ENCODE data around the gene MPPED2.
"Not testable (repeated sequence)": the region's sequence is repeated elsewhere in the genome, so short reads cannot be mapped to it uniquely, and the experiment has no call there.

MPPED2 gene

GRCh38 chr11:30573951-30574350, 12.2 kb downstream of the MPPED2 start:
- no peak for DNase-seq

- no peak for DNase-seq
These were observed 17.2 kb downstream of the MPPED2 start for GRCh38 chr11:30568931-30569330.

- DNase-seq: no peak
These were observed 18.5 kb downstream of the MPPED2 start for GRCh38 chr11:30567644-30568043.

- DNase-seq: peak; percentile 54
These were observed 19.0 kb downstream of the MPPED2 start for GRCh38 chr11:30567120-30567519.

GRCh38 chr11:30566482-30566881, 19.7 kb downstream of the MPPED2 start:
- DNase-seq: no peak

- DNase-seq: no peak
These were observed 21.1 kb downstream of the MPPED2 start for GRCh38 chr11:30565027-30565426.

GRCh38 chr11:30561691-30562415, 24.3 kb downstream of the MPPED2 start:
- no peak for DNase-seq

- no peak for DNase-seq
These were observed 25.7 kb downstream of the MPPED2 start for GRCh38 chr11:30560206-30561106.

GRCh38 chr11:30559004-30559403, 27.1 kb downstream of the MPPED2 start:
- DNase-seq: no peak

- not testable (repeated sequence) for DNase-seq
These were observed 31.6 kb downstream of the MPPED2 start for GRCh38 chr11:30554587-30554986.

GRCh38 chr11:30553521-30554110, 32.5 kb downstream of the MPPED2 start:
- DNase-seq: no peak

GRCh38 chr11:30552839-30553238, 33.3 kb downstream of the MPPED2 start:
- DNase-seq: no peak

- DNase-seq: no peak
These were observed 36.1 kb downstream of the MPPED2 start for GRCh38 chr11:30550022-30550542.

GRCh38 chr11:30549565-30549964, 36.6 kb downstream of the MPPED2 start:
- DNase-seq: no peak

GRCh38 chr11:30546334-30546733, 39.8 kb downstream of the MPPED2 start:
- no peak for DNase-seq

- no peak for DNase-seq
These were observed 40.6 kb downstream of the MPPED2 start for GRCh38 chr11:30545507-30545906.

GRCh38 chr11:30543066-30543465, 43.1 kb downstream of the MPPED2 start:
- no peak for DNase-seq

GRCh38 chr11:30540781-30541180, 45.4 kb downstream of the MPPED2 start:
- no peak for DNase-seq

- no peak for DNase-seq
These were observed 47.9 kb downstream of the MPPED2 start for GRCh38 chr11:30538251-30538650.

- DNase-seq: no peak
These were observed 50.3 kb downstream of the MPPED2 start for GRCh38 chr11:30535818-30536217.

GRCh38 chr11:30533445-30533947, 52.7 kb downstream of the MPPED2 start:
- no peak for DNase-seq

GRCh38 chr11:30527566-30527965, 58.6 kb downstream of the MPPED2 start:
- no peak for DNase-seq

- DNase-seq: no peak
These were observed 59.6 kb downstream of the MPPED2 start for GRCh38 chr11:30526558-30526957.
